IMR-90 (cell line): ENCODE measurements around the gene POU2AF1.

Experiments
- CEBPB ChIP-seq: IDR thresholded peaks from 2 replicates; pipeline ENCODE4 v1.6.1; 2012; ENCODE audit warnings: low read depth, low read length, improper control_type of control experiment
- CTCF ChIP-seq: conservative IDR thresholded peaks from 2 replicates; pipeline ENCODE4 v1.5.1; 2012; ENCODE audit warnings: mild to moderate bottlenecking, low read depth, low read length, improper control_type of control experiment
- ELK1 ChIP-seq: fragments of 150-350 bp; IDR thresholded peaks from 2 replicates; pipeline ENCODE4 v1.6.1; 2016; ENCODE audit warnings: low read depth, mild to moderate bottlenecking, low read length, moderate library complexity, borderline replicate concordance
- FOS ChIP-seq: fragments of 150-350 bp; IDR thresholded peaks from 2 replicates; pipeline ENCODE4 v1.6.1; 2016; ENCODE audit warnings: low read depth, low read length
- MAFK ChIP-seq: IDR thresholded peaks from 2 replicates; pipeline ENCODE4 v1.6.1; 2012; ENCODE audit warnings: low read depth, low read length, improper control_type of control experiment
- MXI1 ChIP-seq: IDR thresholded peaks from 2 replicates; pipeline ENCODE4 v1.6.1; 2012; ENCODE audit warnings: low read depth, mild to moderate bottlenecking, low read length, moderate library complexity, borderline replicate concordance
- NFE2L2 ChIP-seq: fragments of 150-350 bp; IDR thresholded peaks from 2 replicates; pipeline ENCODE4 v1.6.1; 2016; ENCODE audit warnings: low read depth, mild to moderate bottlenecking, low read length
- POLR2A ChIP-seq: IDR thresholded peaks from 2 replicates; pipeline ENCODE4 v1.6.1; 2012; ENCODE audit warnings: mild to moderate bottlenecking, low read depth, low read length
- RAD21 ChIP-seq: IDR thresholded peaks from 2 replicates; pipeline ENCODE4 v1.6.1; 2012; ENCODE audit warnings: low read length, improper control_type of control experiment
- RFX5 ChIP-seq: IDR thresholded peaks from 2 replicates; pipeline ENCODE4 v1.8.0; 2012; ENCODE audit warnings: low read depth, mild to moderate bottlenecking, low read length, moderate library complexity
- SMC3 ChIP-seq: fragments of 150-350 bp; IDR thresholded peaks from 2 replicates; pipeline ENCODE4 v1.6.1; 2016; ENCODE audit warnings: low read depth, mild to moderate bottlenecking, antibody characterized with exemption, low read length, moderate library complexity
- USF2 ChIP-seq: fragments of 150-350 bp; IDR thresholded peaks from 2 replicates; pipeline ENCODE4 v1.6.1; 2017; ENCODE audit warnings: mild to moderate bottlenecking, antibody characterized with exemption, low read length, low read depth

- TF ChIP-seq CTCF (no peak), RAD21 (no peak), USF2 (no peak), POLR2A (no peak), MXI1 (no peak), FOS (no peak), ELK1 (no peak), CEBPB (no peak), MAFK (no peak), RFX5 (no peak), NFE2L2 (no peak), SMC3 (no peak)
These were observed 44.2 kb upstream of the POU2AF1 start for GRCh38 chr11:111423250-111423615.
